HG03064 (cell line): ENCODE data around the gene GRAMD2B.
"Not testable (repeated sequence)": the region's sequence is repeated elsewhere in the genome, so short reads cannot be mapped to it uniquely, and the experiment has no call there.

Experiments used
- ATAC-seq: cut with Tn5 transposase; IDR thresholded peaks from one replicate; pipeline ENCODE4 v1.9.1; 2021; ENCODE audit warnings: low read depth; ENCODE audit not compliant: unreplicated experiment

The GRAMD2B gene

GRCh38 chr5:126448720-126449119 lies 25.5 kb downstream of the GRAMD2B start:
- ATAC-seq, result no peak

DNA sequence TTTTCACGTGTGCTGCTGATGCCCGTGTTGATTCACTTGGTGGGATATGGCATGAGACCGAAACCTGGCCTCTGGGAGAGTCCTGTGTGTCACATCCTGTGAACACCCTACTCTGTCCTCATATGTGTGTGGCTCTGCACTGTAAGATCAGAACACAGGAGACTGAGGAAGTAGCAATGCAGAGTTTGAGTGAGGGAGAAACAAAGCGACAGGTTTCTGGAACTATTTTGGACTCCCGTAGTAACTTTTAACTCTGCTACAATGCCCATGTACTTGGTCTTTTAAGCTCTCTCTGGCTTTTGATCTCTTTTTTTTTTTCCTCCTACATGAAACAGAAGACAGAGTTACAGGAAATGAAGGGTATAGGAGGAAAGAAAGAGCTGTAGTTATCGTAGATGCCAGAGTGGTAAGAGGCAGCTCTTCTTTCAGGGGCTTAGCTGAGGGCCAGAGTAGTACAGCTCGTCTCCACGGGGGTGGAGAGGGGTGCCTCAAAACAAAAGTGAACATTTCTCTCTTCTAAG lies 26.6 kb downstream of the GRAMD2B start:
- peak; percentile 69 for ATAC-seq

GRCh38 chr5:126450346-126450745 lies 27.1 kb downstream of the GRAMD2B start:
- peak; percentile 50 for ATAC-seq

GRCh38 chr5:126450907-126451306 lies 27.7 kb downstream of the GRAMD2B start:
- no peak for ATAC-seq

DNA sequence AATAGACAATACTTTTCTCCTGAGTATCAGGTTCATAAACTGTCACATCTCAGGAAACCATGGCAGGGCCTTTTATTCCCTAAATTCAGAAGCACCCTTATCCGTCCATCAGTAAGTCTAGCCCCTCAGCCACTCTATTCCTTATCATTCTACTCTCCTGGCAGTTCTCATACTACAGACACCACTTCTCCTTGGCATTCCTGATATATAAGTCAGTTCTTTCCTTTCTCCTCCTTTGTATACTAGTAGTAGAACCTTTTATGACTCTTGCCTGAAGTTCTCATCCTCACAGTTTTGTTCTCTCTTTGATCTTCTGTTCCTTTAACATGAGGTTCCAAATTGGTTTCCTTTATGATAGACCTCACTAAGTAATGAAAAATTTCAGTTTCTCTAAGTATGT lies 29.3 kb downstream of the GRAMD2B start:
- no peak for ATAC-seq

GRCh38 chr5:126454081-126454480 lies 30.9 kb downstream of the GRAMD2B start:
- no peak for ATAC-seq

- no peak for ATAC-seq
Measured at GRCh38 chr5:126454535-126454934, 31.3 kb downstream of the GRAMD2B start.

DNA sequence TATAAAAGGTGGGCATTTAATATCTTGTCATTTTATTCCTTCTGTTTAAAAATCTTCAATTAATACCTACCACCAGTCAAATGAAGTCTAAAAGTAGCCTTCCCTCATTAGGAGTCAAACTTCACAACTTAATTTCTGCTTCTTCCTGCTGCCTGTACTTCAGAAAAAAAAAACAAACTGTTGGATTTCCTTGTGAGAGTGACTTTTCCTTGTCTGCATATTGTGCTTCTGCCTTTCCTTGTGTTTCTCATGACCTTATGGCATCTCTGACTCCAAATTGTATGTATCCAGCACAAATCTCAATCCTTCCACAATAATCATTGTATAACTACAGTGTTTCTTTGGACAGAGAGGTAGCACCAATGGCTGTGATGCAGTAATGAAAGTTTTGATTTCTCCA lies 32.1 kb downstream of the GRAMD2B start:
- ATAC-seq, result no peak

GRCh38 chr5:126455728-126456127 lies 32.5 kb downstream of the GRAMD2B start:
- ATAC-seq, result no peak

DNA sequence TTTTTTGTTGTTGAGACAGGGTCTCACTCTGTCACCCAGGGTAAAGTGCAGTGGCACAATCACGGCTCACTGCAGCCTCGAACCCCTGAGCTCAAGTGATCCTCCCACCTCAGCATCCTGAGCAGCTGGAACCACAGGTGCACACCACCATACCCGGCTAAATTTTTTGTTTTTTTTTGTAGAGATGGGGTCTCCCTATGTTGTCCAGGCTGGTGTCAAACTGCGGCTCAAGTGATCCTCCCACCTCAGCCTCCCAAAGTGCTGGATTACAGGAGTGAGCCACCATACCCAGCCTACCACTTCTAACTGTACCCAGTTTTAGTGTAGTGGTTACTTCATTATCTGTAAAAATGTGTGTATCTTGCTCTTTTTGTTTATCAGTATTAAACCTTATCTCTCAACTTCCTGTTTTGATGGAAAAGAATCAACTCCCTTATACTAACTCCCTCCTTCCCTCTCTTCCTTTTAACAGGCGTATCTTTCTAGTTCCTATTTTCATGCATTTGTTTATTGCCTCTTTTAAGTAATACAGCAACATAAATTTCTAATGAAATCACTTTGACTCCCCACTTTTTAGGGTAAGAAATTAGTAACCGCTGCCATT lies 33.1 kb downstream of the GRAMD2B start:
- ATAC-seq, result no peak

DNA sequence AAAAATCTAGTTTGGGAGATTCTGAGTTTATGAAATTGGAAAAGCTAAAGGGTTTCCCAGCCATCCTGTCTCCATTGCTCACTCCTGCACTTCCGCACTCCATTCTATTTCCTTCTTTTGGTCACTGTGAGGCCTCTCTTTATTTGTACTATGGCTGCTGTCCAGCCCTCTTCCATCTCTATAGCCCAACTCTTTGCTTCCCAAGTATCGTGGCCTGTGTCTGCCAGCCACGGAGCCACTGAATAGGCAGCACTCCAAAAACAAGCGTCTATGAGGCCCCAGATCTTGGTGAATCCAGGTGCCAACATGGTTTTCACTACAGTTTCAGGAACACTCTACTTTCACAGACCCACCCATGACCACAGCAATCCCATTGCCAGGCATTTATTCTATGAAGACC lies 37.2 kb downstream of the GRAMD2B start:
- no peak for ATAC-seq

- ATAC-seq, result no peak
Measured at GRCh38 chr5:126460977-126461376, 37.8 kb downstream of the GRAMD2B start.

- no peak for ATAC-seq
Measured at GRCh38 chr5:126461838-126462237, 38.6 kb downstream of the GRAMD2B start.

- ATAC-seq, result peak; percentile 67
Measured at GRCh38 chr5:126462239-126463014, 39.2 kb downstream of the GRAMD2B start.

DNA sequence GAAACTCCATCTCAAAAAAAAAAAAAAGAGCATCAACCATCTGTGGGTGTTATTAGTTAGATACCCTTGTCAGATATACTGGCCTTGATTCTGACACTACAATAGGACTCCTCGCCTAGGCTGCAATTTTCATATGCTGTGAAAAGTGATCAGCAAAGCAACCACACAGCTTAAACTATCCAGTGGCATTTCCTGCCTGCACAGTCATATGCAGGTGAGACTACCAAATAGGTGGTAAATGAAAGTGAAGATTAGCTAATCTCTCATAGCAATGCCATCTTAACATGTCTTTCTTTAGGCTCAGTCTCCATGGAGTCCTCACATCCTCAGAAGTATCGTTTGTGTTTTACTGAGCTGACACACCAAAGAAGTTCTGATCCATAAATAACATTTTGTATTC lies 40.8 kb downstream of the GRAMD2B start:
- no peak for ATAC-seq

GRCh38 chr5:126464959-126465358 lies 41.8 kb downstream of the GRAMD2B start:
- no peak for ATAC-seq

DNA sequence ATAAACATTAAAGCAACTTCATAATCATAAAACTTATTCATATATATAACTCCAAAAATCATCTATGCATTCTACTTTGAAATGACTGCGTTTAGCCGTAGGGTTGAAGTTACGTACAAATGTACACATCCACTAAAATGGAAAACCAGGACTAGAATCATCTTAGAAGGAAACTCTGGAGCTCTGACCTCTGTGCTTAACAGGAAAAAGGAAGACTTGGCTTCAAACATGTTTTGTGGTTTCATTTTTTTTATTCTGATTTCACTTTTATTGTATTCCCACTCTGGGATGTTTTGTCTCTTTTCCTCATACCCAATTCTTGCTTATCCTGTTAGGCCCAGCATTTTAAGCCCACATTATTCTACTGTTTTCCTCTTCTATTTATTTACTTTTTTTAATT lies 44.9 kb downstream of the GRAMD2B start:
- no peak for ATAC-seq

- ATAC-seq, result no peak
Measured at GRCh38 chr5:126469536-126470316, 46.5 kb downstream of the GRAMD2B start.

DNA sequence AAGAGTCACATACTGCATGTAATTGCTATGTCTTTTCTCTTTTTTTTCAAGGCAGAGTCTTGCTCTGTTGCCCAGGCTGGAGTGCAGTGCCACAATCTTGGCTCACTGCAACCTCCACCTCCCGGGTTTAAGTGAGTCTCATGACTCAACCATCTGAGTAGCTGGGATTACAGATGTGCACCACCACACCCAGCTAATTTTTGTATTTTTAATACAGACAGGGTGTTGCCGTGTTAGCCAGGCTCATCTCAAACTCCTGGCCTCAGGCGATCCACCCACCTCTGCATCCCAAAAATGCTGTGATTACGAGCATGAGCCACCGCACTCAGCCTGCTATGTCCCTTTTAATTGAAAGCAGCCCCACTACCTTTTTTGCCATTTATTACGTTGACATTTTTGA lies 47.3 kb downstream of the GRAMD2B start:
- not testable (repeated sequence) for ATAC-seq

DNA sequence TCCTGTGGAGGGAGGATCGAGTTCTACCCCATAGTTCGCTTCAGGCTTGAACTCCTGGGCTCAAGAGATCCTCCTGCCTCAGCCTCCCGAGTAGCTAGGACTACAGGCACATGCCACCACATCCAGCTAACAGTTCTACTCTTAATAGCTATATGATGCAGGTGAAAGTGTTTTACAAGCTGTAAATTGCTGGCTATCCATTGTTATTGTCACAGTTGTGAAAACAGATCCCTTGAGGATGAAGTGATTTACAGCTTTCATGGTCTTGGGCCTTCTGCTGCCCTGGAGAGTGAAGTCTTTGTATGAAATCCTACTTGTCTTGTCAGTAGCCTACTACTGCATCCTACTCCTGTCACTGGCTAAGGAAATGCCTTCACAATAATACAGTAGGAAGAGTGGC lies 48.0 kb downstream of the GRAMD2B start:
- ATAC-seq, result no peak

- no peak for ATAC-seq
Measured at GRCh38 chr5:126471875-126472537, 48.8 kb downstream of the GRAMD2B start.
